NCI-H1417 treated with DMSO at 0.1 percent for 48 hours (cell line): ENCODE results near the gene JADE3.
"Not testable (repeated sequence)": the region's sequence is repeated elsewhere in the genome, so short reads cannot be mapped to it uniquely, and the experiment has no call there.

Experiments
- DNase-seq: peaks from one replicate; lab custom pipeline; 2025; lab: John Stamatoyannopoulos, UW

JADE3 gene

DNA sequence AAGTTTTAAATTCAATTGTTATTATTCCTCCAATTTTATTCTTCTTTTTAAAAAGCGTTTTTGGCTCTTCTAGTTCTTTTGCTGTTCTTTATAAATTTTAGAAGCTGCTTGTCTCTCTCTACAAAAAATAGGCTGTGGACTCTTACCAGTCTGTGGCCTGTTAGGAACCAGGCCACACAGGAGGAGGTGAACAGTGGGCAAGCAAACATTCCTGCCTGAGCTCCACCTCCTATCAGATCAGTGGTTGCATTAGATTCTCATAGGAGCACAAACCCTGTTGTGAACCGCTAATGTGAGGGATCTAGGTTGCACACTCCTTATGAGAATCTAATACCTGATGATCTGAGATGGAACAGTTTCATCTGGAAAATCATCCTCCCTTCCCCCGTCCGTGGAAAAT is 23.1 kb downstream of the JADE3 start:
- no peak for DNase-seq

DNA sequence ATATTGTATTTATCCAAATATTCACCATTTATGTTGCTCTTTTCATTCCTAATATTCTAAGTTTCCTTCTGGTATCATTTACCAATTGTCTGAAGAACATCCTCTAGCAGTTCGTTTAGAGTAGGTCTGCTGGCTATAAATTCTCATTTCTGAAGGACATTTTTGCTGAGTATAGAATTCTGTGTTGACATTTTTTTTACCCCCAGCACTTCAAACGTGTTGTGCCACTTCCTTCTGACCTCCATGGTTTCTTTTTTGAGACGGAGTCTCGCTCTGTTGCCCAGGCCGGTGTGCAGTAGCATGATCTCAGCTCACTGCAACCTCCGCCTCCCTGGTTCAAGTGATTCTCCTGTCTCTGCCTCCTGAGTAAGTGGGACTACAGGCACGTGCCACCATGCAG is 26.4 kb downstream of the JADE3 start:
- no peak for DNase-seq

DNA sequence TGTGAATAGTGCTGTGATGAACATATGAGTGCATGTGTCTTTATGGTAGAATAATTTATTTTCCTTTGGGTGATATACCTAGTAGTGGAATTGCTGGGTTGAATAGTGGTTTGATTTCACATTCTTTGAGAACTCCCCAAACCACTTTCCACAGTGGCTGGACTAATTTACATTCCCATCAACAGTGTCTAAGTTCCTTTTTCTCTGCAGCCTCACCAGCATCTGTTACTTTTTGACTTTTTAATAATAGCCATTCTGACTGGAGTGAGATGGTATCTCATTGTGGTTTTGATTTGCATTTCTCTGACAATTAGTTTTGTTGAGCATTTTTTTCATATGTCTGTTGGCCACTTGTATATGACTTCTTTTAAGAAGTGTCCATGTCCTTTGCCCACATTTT is 29.1 kb downstream of the JADE3 start:
- no peak for DNase-seq

DNA sequence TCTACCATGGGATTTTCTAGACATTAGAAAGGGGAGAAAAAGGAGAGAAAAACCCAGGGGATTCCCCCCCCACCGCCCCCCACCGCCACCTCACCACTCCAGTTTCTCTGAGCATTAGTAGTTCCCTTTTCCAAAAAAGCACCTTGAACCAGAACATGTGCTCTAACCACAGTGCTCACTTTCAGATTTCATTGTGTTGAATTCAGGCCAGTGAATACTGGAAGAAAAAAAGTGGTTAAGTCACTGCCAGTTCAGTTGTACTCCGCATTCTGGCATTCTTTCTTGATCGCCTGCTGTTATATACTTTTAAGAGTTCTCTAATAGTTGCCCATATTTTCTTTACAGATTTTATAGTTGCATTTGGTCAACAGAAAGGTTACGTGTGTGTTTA is 40.9 kb downstream of the JADE3 start:
- DNase-seq, result no peak

DNA sequence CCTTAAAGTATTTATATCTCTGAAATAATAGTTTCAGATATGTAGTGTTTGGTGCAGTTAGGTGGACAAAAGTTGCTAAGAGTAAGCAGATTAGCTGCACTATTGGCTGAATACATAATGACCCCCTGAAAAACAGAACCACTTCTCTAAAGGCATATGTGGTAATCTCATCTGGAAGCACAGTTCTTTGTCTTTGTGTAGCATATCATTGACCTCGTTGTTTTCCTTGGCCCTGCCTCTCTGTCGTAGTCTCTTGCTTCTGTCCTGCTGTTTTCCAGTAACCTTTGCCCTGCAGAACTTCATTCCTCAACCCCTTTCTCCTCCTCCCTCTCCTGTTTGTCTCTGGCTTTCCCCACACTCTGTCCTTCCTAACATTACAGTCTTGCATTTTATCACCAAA is 41.4 kb downstream of the JADE3 start:
- no peak for DNase-seq

DNA sequence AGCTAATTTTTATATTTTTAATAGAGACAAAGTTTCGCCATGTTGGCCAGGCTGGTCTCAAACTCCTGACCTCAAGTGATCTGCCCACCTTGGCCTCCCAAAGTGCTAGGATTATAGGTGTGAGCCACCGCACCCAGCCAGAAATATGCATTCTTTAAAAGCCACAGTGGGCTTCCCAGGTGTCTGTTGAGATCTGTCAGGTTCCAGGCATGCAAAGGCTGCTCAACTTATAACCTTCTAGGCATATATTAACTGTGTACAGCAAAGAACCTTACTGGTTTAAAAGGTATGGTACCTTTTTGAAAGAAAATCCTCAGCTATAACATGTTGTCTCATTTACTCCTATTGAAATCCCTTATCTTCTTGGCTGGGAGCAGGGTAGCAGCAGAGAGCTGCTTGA is 42.5 kb downstream of the JADE3 start:
- DNase-seq, result no peak

DNA sequence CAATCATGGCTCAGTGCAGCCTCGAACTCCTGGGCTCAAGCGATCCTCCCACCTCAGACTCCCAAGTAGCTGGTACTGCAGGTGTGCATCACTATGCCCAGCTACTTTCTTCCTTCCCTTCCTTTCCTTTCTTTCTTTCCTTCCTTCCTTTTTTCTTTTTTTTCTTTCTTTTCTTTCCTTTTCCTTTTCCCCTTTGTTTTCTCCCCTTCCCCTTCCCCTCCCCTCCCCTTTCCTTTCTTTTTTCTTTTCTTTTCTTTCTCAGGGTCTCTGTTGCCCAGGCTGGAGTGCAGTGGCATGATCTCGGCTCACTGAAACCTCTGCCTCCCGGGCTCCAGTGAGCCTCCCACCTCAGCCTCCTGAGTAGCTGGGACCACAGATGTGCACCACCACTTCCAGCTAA is 44.4 kb downstream of the JADE3 start:
- DNase-seq, result not testable (repeated sequence)

DNA sequence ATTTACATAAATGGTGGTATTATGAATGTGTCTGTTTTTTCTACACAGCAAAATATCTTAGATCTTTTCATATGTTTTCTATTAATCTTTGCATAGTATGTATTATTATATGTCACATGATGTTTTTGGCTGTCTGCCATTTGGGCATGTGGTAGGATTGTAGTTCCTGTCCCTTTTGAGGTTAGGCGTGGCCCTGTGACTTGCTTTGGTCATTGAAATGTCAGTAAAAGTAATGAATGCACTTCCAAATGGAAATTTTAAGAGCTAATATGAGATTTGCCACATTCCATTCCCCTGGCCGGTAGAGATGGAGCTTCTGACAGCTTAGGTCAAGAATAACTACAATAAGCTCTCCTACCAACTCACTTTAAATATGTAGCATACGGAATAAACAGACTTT is 45.1 kb downstream of the JADE3 start:
- DNase-seq, result no peak

DNA sequence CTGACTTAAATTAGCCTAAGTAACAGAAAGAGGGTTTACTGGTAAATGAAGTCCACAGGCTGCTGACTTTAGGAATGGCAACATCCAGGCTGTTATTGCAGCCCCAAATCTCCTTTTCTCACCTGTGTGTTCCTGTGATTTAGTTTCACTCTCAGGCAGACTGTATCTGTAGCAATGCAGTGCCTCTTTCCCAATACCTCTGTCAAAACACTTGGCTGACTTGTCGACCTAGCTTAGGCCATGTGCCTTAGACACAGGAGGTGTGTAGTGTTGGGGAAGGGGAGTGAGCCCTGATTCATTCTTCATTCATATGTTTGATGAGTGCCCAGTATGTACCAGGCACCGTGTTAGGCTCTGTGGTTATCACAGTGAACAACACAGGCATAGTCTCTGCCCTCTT is 46.9 kb downstream of the JADE3 start:
- DNase-seq, result no peak

DNA sequence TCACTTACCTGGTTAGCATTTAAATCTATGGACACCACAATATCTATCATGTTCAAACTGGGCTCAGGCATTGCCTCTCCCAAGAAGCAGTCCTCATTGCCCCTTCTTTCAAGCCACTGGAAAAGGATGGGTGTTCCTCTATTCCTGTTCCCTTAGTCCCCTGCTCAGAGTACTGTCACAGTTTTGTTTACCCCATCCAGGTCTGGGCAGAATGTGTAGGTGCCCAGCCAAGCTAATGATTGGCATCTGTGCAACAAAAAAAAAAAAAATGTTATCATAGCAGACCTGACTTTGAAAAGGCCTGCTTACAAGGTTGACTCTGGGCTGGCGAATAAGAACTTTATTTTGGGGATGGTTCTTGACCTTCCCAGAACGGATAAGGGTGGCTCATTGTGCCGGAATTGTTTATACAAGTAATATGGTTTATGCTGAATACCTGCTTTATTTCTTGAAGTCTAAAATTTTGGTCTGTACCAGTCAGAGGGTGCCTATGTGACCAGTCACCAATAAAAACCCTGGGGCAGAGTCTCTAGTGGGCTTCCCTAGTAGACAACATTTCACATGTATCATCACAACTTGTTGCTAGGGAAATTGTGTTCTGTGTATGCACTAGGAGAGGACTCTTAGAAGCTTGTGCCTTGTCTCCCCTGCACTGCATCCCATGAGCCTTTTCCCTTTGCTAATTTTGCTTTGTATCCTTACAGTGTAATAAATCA is 47.9 kb downstream of the JADE3 start:
- no peak for DNase-seq

DNA sequence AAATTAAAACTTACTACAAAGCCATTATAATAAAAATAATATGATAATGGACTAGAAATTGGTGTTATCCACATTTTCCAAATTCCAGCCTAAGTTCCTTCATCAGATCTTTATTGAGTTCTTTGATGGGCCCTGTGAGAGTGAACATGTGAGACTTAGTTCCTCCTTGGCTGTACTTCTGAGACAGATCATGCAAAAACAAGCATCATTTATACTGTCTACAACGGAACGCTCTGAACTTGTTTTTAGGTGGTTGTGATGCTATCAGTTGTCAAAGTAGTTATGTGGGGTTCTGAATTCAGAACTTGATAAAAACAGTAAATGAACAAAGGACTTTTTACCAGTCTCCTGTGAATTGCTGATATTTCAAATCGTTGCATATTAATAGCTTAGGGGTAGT is 48.9 kb downstream of the JADE3 start:
- no peak for DNase-seq

DNA sequence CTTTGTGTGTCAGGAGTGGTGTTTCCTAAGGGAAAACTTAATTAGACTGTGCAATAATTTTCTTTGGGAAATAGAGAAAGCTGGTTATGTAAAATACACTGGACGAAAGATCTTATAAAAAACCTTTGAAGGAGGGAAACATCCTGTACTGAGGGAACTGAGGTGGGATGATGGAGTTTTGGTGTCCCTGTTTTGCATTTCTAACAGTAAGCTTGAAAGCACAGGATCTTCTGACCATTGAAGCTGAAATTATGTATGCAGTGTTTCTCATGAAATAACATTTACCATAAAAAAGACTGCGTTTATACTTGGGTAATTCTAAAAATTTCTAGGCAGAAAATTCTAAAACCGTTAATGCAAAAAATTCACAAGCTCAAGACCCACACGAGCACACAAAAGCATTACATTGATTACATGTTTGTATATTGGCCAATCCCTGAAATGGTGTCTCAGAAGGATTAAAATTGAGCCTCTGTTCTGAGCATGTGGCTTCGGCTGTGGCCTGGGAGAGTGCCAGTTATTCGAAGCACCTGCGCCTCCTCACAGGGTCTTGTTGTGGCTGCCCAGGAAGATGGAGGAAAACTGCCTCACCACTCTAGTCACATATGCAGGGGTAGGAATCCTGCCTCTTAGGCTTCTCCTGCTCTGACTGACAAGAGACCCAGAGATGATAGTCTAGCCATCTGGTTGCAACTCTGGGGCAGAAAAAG is 49.5 kb downstream of the JADE3 start:
- no peak for DNase-seq

DNA sequence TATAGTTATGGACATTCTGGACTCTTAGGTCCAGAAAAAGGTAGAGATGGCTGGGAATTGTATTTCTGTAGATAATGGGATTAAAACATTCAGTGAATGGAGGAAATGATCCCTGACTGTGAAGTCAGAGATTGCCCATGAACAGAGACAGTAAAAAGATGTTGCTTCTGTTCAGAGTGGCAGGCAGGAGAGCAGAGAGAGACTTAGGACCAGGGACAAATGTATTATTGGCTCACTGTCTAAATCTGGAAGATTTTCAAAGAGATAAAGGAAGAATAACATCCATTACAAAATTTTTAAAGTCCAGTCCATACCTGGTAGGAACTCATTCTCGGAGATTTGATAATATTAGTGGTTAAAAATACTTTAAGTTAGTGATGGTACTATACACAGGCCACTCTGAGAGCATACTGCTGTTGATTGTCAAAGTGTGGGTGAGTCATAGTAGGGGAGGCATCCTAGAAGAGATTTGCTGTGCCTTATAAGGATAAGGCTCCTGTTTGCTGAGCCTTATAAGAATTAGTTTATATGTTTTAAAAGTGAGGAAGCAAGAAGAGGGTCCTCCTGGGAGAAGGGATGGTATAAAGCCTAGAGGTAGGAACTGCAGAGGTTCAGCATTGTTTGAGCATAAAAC is 53.0 kb downstream of the JADE3 start:
- DNase-seq, result no peak

DNA sequence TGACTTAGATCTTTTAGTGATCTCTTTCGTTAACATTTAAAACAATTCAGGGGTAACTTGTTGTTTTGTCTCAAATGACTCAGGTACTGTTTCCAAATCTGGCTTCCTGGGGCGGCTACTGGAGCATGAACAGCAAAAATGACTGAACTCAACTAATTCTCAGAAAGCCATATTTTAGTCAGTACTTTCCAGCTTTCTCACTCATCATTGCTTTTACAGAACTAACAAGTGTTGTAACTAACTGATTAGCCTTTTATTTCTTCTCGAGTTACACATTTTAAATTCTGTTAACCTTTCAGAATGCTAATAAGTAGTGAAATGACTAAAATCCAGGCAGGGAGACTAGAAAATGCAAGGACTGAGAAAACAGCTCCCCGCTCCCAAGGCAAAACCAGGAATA is 55.3 kb downstream of the JADE3 start:
- DNase-seq, result no peak

DNA sequence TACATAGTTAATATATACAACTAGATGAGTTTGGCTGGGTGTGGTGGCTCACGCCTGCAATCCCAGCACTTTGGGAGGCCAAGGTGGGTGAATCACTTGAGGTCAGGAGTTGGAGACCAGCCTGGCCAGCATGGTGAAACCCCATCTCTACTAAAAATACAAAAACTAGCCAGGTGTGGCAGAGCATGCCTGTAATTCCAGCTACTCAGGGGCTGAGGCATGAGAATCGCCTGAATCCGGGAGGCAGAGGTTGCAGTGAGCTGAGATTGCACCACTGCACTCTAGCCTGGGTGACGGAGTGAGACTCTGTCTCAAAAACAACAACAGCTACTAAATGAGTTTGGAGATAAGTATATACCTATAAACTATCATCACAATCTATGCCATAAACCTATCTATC is 64.8 kb downstream of the JADE3 start:
- DNase-seq, result not testable (repeated sequence)

DNA sequence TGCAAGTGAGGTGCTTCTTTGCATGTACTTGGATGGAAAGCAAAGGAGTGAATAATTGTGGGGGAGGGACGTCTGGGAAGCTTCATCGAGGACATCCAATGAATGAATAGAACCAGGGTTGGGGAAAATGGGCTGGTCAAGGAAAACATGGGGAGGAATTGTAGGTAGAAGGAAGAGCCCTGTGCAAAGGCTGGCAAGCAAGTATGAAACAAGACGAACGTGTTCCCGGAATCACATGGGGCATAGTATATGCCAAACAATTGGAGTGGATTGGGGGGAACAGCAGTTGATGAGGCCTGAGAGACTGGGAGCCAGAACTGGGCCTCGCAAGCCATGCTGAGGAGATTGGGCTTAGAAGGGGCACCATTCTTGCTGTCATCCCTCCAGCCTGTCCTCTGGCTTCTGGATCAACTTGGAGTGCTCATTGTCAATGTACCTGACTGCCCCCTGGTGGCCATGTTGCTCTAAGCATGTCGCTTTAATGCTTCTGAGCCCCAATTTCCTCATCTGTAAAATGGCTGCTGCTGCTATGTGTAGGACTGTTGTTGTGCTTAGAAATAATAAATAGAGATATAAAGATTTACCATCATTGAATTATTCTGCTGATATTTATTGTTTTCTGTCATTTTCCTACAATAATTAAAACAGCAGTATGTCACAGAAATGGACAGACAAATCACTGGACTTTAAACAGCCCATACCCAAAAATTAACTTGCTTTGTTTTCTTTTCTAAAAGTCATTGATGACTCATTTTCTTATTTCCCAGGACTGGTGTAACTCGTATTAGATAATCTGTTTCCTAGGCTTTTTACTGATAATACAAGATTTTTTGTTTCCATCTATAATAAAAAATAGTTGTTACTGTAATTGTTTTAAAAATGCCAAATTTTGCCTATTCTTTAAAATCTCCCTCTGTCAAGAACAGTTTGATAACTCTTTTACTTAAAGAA is 66.4 kb downstream of the JADE3 start:
- no peak for DNase-seq

DNA sequence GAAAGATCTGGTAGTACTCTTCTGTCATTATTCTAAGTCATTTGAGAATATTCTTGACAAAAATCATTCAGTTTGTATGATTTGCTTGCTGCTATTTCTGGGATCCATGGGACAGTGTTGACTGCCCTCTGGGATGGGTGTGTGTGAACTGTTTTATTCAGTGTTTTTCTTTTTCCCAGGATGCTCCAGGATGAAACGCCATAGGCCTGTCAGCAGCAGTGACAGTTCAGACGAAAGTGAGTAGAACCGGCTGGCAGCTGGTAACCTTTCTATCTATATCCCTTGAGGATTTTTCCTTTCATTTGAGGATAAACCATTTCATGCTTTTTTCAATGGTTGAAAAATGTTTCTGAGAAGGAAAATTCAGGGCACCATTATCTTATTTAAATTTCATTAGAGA is 72.5 kb downstream of the JADE3 start:
- DNase-seq, result no peak

DNA sequence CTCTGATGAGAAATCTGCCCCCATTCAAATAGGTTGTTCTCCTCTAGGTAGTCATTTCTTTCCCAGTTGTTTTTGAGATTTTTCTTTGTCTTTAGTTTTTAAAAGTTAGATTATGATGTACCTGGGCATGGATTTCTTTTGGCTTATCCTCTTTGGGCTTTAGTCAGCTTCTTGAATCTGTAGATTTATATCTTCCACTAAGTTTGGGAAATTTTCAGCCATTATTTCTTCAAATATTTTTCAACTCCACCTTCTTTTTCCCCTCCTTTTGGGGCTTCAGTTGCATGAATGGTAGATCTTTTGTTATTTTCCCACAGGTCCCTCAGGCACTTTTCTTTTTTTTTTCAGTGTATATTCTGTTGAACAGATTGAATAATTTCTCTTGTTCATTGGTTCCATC is 77.3 kb downstream of the JADE3 start:
- no peak for DNase-seq

DNA sequence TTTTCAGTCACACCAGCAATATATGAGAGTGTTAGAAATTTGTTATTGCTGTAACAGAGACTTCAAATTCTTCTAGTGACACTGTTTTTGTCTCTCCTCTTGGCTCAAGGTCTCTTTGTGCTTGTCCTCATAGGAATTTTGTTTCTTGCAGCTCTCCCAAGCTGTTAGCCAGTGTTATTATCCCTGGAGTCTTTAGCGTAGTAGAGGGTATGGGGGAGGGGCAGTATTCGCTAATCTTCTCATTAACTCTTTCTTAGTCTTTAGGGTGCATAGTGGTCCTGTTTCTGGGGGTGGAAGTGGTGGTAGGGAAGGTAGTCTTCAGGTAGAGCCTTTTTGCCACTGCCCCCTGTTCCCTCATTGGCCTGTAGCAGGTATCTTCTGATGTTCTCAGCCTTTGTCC is 79.4 kb downstream of the JADE3 start:
- DNase-seq, result no peak

DNA sequence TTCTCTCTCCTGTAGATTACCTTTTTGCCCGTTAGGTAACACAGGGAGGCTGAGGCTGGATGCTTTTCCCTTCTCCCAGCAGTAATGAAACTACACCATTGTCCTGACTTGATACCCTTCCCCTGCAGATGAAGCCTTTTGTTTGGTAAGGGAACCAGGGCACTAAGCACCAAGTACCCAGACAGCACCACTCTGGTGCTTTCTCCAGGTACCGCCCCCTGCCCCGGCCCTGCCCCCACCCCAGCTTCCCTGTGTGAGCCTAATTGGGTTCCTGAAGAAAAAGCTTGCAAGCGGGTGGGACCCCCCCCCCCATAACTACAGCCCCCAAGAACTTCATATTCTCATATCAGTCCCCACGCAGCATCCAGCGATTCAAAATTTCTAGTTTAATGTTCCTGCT is 79.8 kb downstream of the JADE3 start:
- DNase-seq, result no peak

DNA sequence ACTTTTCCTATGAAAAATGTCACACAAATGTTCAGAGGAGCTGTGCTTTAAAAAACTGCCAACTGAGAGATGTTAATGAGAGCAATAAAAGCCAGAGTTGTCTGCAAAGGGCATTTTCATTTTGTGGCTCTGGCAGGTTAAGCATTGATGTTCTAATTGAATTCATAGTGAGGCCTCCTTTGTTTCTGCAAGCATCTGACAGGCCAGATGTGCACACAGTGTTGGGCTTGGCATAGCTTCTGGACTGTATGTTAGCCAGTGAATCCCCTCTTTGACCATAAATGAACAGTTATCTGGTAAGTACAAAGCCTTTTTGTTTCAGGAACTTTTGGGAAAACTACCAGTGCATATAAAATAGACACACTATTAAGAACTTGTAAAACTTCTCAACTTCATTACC is 81.9 kb downstream of the JADE3 start:
- DNase-seq, result no peak

DNA sequence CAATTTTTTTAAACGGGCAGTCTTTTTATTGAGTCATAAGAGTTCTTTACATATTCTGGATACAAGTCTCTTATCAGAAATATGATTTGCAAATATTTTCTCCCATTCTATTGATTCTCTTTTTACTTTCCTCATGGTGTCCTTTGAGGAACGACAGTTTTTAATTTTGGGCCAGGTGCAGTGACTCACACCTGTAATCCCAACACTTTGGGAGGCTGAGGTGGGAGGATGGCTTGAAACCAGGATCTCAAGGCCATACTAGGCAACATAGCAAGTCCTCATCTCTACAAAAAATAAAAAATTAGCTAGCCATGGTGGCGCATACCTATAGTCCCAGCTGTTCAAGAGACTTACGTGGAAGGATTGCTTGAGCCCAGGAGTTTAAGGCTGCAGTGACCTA is 99.9 kb downstream of the JADE3 start:
- no peak for DNase-seq
